HG03460 (cell line): ENCODE data around the gene AP1B1.
"Not testable (repeated sequence)": the region's sequence is repeated elsewhere in the genome, so short reads cannot be mapped to it uniquely, and the experiment has no call there.

ENCODE experiments used
- ATAC-seq: cut with Tn5 transposase; IDR thresholded peaks from one replicate; pipeline ENCODE4 v1.9.1; 2021; ENCODE audit not compliant: unreplicated experiment

AP1B1 gene

GRCh38 chr22:29388759-29389090 lies 355 bp upstream of the AP1B1 start:
- peak; percentile 3 for ATAC-seq

- no peak for ATAC-seq
Observed at GRCh38 chr22:29386708-29387107, 1.7 kb downstream of the AP1B1 start.

- ATAC-seq: no peak
Observed at GRCh38 chr22:29385748-29386147, 2.6 kb downstream of the AP1B1 start.

- ATAC-seq: no peak
Observed at GRCh38 chr22:29385151-29385704, 3.1 kb downstream of the AP1B1 start.

- ATAC-seq: no peak
Observed at GRCh38 chr22:29383740-29384139, 4.6 kb downstream of the AP1B1 start.

GRCh38 chr22:29382580-29383302 lies 5.6 kb downstream of the AP1B1 start:
- ATAC-seq: no peak

- no peak for ATAC-seq
Observed at GRCh38 chr22:29380856-29381255, 7.5 kb downstream of the AP1B1 start.

- ATAC-seq: no peak
Observed at GRCh38 chr22:29380032-29380781, 8.2 kb downstream of the AP1B1 start.

GRCh38 chr22:29379258-29379657 lies 9.1 kb downstream of the AP1B1 start:
- no peak for ATAC-seq

GRCh38 chr22:29377979-29378378 lies 10.4 kb downstream of the AP1B1 start:
- ATAC-seq: no peak

- ATAC-seq: not testable (repeated sequence)
Observed at GRCh38 chr22:29376705-29377104, 11.7 kb downstream of the AP1B1 start.

GRCh38 chr22:29375398-29376076 lies 12.8 kb downstream of the AP1B1 start:
- ATAC-seq: no peak

- not testable (repeated sequence) for ATAC-seq
Observed at GRCh38 chr22:29374806-29375205, 13.6 kb downstream of the AP1B1 start.

GRCh38 chr22:29374401-29374800 lies 14.0 kb downstream of the AP1B1 start:
- no peak for ATAC-seq

GRCh38 chr22:29370537-29370936 lies 17.8 kb downstream of the AP1B1 start:
- no peak for ATAC-seq

GRCh38 chr22:29369460-29369859 lies 18.9 kb downstream of the AP1B1 start:
- ATAC-seq: no peak

GRCh38 chr22:29359469-29359868 lies 28.9 kb downstream of the AP1B1 start:
- no peak for ATAC-seq

GRCh38 chr22:29357193-29357890 lies 31.0 kb downstream of the AP1B1 start:
- not testable (repeated sequence) for ATAC-seq

- no peak for ATAC-seq
Observed at GRCh38 chr22:29353860-29354259, 34.5 kb downstream of the AP1B1 start.

GRCh38 chr22:29353286-29353685 lies 35.1 kb downstream of the AP1B1 start:
- ATAC-seq: no peak

GRCh38 chr22:29352778-29353177 lies 35.6 kb downstream of the AP1B1 start:
- ATAC-seq: no peak
